Measurements from ENCODE around the gene S1PR3.

DNA sequence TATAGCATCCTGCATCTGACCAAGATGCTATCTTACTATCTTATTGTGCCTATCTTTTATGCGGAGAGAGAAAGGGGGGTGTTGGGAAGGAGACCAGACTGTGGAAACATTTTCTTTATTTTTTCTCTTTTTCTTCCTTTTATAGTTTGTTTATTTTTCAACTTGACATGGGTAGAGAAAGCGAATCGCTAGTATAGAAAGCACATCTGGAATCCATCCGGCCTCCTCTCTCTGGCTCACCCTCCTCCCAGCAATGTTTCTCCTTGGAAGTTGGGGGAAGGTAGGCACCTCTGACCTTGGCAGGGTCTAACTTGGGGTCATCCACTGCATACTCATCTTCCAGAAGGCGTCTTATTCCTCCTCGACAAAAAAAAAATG lies 3.9 kb downstream of the S1PR3 start:
- TF ChIP-seq GATA2 (IDR thresholded peaks at IDR 0.05; ENCODE audit: low read depth, low read length) (no peak), GATA3 (IDR thresholded peaks at IDR 0.05; ENCODE audit: low read depth, low read length) (no peak)
